ENCODE results near the gene KRT17.
"Not testable (repeated sequence)": the region's sequence is repeated elsewhere in the genome, so short reads cannot be mapped to it uniquely, and the experiment has no call there.

The KRT17 gene

GRCh38 chr17:41619036-41619926 lies 5.1 kb downstream of the KRT17 start:
- DNase-seq: no peak

- no peak for DNase-seq
Measured at GRCh38 chr17:41618341-41619035, 5.9 kb downstream of the KRT17 start.

GRCh38 chr17:41617698-41618097 lies 6.7 kb downstream of the KRT17 start:
- DNase-seq: no peak

- no peak for DNase-seq
Measured at GRCh38 chr17:41617136-41617535, 7.2 kb downstream of the KRT17 start.

GRCh38 chr17:41616486-41616885 lies 7.9 kb downstream of the KRT17 start:
- not testable (repeated sequence) for DNase-seq

GRCh38 chr17:41615454-41615853 lies 8.9 kb downstream of the KRT17 start:
- DNase-seq: no peak

GRCh38 chr17:41614767-41615166 lies 9.6 kb downstream of the KRT17 start:
- not testable (repeated sequence) for DNase-seq

- DNase-seq: no peak
Measured at GRCh38 chr17:41614098-41614497, 10.3 kb downstream of the KRT17 start.

GRCh38 chr17:41613277-41614082 lies 10.9 kb downstream of the KRT17 start:
- no peak for DNase-seq

- DNase-seq: not testable (repeated sequence)
Measured at GRCh38 chr17:41612376-41613160, 11.8 kb downstream of the KRT17 start, which contains the start of gene KRT16. Gene KRT16 (minus strand): TSS chr17:41612767. CDS start chr17:41612688, 79 bp downstream.

GRCh38 chr17:41610965-41611640 lies 13.3 kb downstream of the KRT17 start:
- no peak for DNase-seq

GRCh38 chr17:41610061-41610517 lies 14.3 kb downstream of the KRT17 start:
- not testable (repeated sequence) for DNase-seq

GRCh38 chr17:41606930-41607329 lies 17.4 kb downstream of the KRT17 start:
- DNase-seq: not testable (repeated sequence)

GRCh38 chr17:41602524-41602923 lies 21.9 kb downstream of the KRT17 start:
- DNase-seq: no peak

GRCh38 chr17:41600318-41600717 lies 24.1 kb downstream of the KRT17 start:
- no peak for DNase-seq

- DNase-seq: no peak
Measured at GRCh38 chr17:41599680-41600079, 24.7 kb downstream of the KRT17 start.

GRCh38 chr17:41595585-41595984 lies 28.8 kb downstream of the KRT17 start:
- no peak for DNase-seq

GRCh38 chr17:41594363-41594915 lies 29.9 kb downstream of the KRT17 start:
- no peak for DNase-seq

GRCh38 chr17:41593306-41593981 lies 30.9 kb downstream of the KRT17 start:
- DNase-seq: no peak

GRCh38 chr17:41592601-41593305 lies 31.6 kb downstream of the KRT17 start:
- DNase-seq: no peak

Data from stimulated activated CD4-positive, alpha-beta T cell treated with anti-CD3 and anti-CD28 coated beads, Interleukin-12 subunit alpha, Interleukin-12 subunit beta, amount 100 ng/mL, for 4 hours (primary cell).